ENCODE measurements around the gene CD81.

Gene CD81

DNA sequence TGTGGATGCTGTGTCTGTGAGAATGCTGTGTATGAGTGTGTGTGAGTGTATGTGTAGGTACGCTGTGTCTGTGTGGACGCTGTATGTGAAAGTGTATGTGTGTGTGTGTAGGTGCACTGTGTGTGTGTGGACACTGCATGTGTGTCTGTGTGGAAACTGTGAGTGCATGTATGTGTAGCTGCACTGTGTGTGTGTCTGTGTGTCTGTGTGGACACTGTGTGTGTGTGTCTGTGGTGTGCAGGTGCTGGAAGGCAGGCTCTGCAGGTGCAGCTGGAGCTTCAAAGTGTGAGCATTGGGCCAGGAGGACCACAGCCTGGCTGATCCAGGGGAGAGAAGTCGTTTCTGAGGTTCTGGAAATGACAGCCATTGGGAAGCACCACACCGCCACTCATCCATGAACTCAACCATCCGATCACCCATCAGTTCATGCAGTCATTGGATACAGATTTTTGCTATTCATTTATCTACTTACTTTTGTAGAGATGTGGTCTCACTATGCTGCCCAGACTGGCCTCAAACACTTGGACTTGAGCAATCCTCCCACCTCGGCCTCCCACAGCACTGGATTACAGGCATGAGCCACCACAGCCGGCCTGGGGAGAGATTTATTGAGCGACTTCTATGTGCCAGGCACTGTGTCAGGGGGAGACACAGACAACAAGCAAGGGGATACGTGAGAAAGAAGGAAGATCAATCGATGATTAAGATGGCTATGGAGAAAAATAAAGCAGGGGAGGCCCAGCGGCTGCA, 57.6 kb downstream of the CD81 start:
- POLR2A ChIA-PET = no interaction called here
- no peak overlapping the region for H3K4me3 ChIP-seq (ENCODE audit: control insufficient read depth in 1 of 7, extremely low read depth in 1 of 7, insufficient read depth in 4 of 7, low read depth in 2 of 7, low read length in 6 of 7)
- no peak for DNase-seq
- H3K9me3 ChIP-seq (ENCODE audit: control extremely low read depth in 1 of 5, control insufficient read depth in 4 of 5, insufficient read depth in 2 of 5, low read depth in 1 of 5, low read length in 4 of 5) = no peaks in the 10 kb centered on the region
- 97% methylated on average over 9 of the region's 11 CpGs for WGBS (ENCODE audit: insufficient coverage)
- H3K27ac ChIP-seq (ENCODE audit: insufficient read depth in 1 of 2, low read depth in 1 of 2, low read length in 2 of 2, poor library complexity in 1 of 2, severe bottlenecking in 2 of 2) = no peak overlapping the region
- no peaks in the 10 kb centered on the region for H3K36me3 ChIP-seq (ENCODE audit: control insufficient read depth in 4 of 4, insufficient read depth in 4 of 4, low read length in 3 of 4)
- no peaks in the 10 kb centered on the region for H3K27me3 ChIP-seq (replicated peaks in 2 of 5; ENCODE audit: control insufficient read depth in 4 of 5, insufficient read depth in 5 of 5, low read length in 4 of 5)
- no peaks in the 10 kb centered on the region for H3K4me1 ChIP-seq (ENCODE audit: control extremely low read depth in 1 of 4, control insufficient read depth in 4 of 4, insufficient read depth in 4 of 4, low read length in 3 of 4)
- CTCF ChIA-PET = no interaction called here

DNA sequence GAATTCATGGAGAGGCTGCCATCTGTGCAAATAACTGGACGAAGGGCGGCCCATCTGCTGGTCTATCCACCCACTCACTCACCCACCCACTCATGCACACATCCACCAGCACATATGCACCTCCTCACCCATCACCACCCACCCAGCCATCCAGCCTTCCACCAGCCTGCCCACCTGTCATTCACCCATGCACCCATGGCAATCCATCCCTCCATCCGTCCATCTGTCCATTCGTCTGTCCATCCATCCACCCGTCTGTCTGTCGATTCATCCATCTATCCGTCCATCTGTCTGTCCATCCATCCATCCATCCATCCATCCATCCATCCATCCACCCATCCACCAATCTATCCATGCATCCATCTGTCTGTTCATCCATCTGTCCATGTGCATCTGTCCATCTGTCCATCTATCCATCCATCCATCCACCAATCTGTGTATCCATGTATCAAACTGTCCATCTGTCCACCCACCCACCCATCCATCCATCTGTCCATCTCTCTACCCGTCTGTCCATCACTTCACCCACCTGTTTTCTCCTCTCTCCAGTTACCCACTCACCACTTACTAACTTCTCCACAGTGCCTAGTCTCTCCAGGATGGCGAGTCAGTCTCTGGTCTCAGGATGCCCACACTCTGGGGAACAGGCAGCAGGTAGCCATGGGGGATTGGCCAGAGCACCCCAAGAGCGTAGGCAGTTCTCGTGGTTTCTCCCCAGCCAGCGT, 58.3 kb downstream of the CD81 start:
- POLR2A ChIA-PET = no interaction called here

DNA sequence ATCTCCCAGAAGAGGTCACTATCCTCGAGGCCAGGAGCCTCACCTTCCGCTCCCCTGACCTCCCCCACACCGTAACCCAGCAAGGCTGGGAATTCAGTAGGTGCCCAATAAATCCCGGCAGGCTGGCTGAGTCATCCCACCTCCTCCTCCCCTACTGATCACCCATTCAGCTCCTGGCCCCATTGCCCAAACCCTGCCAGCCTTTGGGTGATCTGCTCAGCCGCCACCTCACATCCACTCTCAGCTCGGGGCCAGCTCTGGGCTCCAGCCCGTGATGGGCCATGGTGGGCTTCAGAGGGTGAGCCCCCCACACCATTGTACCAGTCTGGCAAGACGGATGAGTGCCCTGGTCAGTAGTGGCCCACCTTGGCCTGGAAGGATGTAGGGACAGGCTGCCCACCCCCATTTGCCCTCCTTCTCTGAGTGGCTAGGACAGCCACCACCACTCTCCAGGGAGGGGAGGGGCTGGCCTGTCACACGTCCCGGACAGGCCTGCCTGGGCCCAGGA, 59.0 kb downstream of the CD81 start:
- H3K4me1 ChIP-seq (ENCODE audit: control extremely low read depth in 1 of 4, control insufficient read depth in 4 of 4, insufficient read depth in 4 of 4, low read length in 3 of 4) = peaks cover 0 to 8% (median 3%) of the 10 kb centered on the region in 4 experiments
- WGBS (ENCODE audit: insufficient coverage) = 90% methylated on average over 6 of the region's 10 CpGs
- ChIA-PET CTCF (interaction anchor here (0.9 to 1.5 kb wide), 2 partner anchors 13 to 95 kb away, joined by 3 to 5 read pairs; no protein-coding TSS in a partner anchor), POLR2A (no interaction called here)
- no peaks in the 10 kb centered on the region for H3K36me3 ChIP-seq (ENCODE audit: control insufficient read depth in 4 of 4, insufficient read depth in 4 of 4, low read length in 3 of 4)
- peaks cover 0 to 1% (median 0%) of the 10 kb centered on the region in 5 experiments for H3K9me3 ChIP-seq (ENCODE audit: control extremely low read depth in 1 of 5, control insufficient read depth in 4 of 5, insufficient read depth in 2 of 5, low read depth in 1 of 5, low read length in 4 of 5)
- H3K4me3 ChIP-seq (ENCODE audit: control insufficient read depth in 1 of 7, extremely low read depth in 1 of 7, insufficient read depth in 4 of 7, low read depth in 2 of 7, low read length in 6 of 7) = no peak overlapping the region
- no peak for DNase-seq
- H3K27ac ChIP-seq (ENCODE audit: insufficient read depth in 1 of 2, low read depth in 1 of 2, low read length in 2 of 2, poor library complexity in 1 of 2, severe bottlenecking in 2 of 2) = no peak overlapping the region
- no peaks in the 10 kb centered on the region for H3K27me3 ChIP-seq (replicated peaks in 2 of 5; ENCODE audit: control insufficient read depth in 4 of 5, insufficient read depth in 5 of 5, low read length in 4 of 5)

More for the DNA sequence above, 58.3 kb downstream of the CD81 start:
- no peaks in the 10 kb centered on the region for H3K27me3 ChIP-seq (replicated peaks in 2 of 5; ENCODE audit: control insufficient read depth in 4 of 5, insufficient read depth in 5 of 5, low read length in 4 of 5)
- DNase-seq = no peak
- peaks cover 0 to 2% (median 0%) of the 10 kb centered on the region in 4 experiments for H3K4me1 ChIP-seq (ENCODE audit: control extremely low read depth in 1 of 4, control insufficient read depth in 4 of 4, insufficient read depth in 4 of 4, low read length in 3 of 4)
- H3K36me3 ChIP-seq (ENCODE audit: control insufficient read depth in 4 of 4, insufficient read depth in 4 of 4, low read length in 3 of 4) = no peaks in the 10 kb centered on the region
- no peak overlapping the region for H3K27ac ChIP-seq (ENCODE audit: insufficient read depth in 1 of 2, low read depth in 1 of 2, low read length in 2 of 2, poor library complexity in 1 of 2, severe bottlenecking in 2 of 2)
- H3K9me3 ChIP-seq (ENCODE audit: control extremely low read depth in 1 of 5, control insufficient read depth in 4 of 5, insufficient read depth in 2 of 5, low read depth in 1 of 5, low read length in 4 of 5) = peaks cover 0 to 1% (median 0%) of the 10 kb centered on the region in 5 experiments
- 97% methylated on average over 12 of the region's 12 CpGs for WGBS (ENCODE audit: insufficient coverage)
- CTCF ChIA-PET = no interaction called here
- H3K4me3 ChIP-seq (ENCODE audit: control insufficient read depth in 1 of 7, extremely low read depth in 1 of 7, insufficient read depth in 4 of 7, low read depth in 2 of 7, low read length in 6 of 7) = no peak overlapping the region

DNA sequence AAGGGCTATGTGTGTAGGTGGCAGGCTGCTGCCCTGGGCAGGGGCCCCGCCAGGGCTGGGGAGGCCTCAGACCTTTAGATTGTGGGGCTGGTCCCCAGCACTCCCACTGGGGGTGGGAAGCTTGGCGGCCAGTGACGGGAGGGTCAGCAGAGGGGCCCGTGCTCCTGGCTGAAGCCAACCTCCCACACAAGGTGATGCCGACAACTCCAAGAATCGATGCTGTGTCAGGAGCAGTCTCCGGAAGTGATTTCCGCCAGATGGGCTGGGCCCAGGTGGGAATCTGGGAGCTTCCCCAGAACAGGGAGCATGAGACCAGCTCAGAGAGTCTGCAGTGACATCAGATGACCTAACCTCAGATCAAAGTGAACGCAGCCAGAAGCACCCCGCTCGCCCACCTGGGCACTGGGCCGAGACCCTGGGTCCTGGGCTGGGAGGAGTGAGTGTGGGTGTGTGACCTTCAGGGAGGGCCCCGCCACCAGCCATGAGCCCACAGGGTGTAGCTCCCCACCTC, 59.5 kb downstream of the CD81 start:
- H3K4me3 ChIP-seq (ENCODE audit: control insufficient read depth in 1 of 7, extremely low read depth in 1 of 7, insufficient read depth in 4 of 7, low read depth in 2 of 7, low read length in 6 of 7) = no peak overlapping the region
- ChIA-PET CTCF (interaction anchor here (0.9 to 1.5 kb wide), 3 partner anchors 9 to 94 kb away, joined by 3 to 5 read pairs (median 5); no protein-coding TSS in a partner anchor), POLR2A (no interaction called here)
- H3K9me3 ChIP-seq (ENCODE audit: control extremely low read depth in 1 of 5, control insufficient read depth in 4 of 5, insufficient read depth in 2 of 5, low read depth in 1 of 5, low read length in 4 of 5) = peaks cover 0 to 1% (median 0%) of the 10 kb centered on the region in 5 experiments
- H3K27ac ChIP-seq (ENCODE audit: insufficient read depth in 1 of 2, low read depth in 1 of 2, low read length in 2 of 2, poor library complexity in 1 of 2, severe bottlenecking in 2 of 2) = no peak overlapping the region
- DNase-seq = no peak
- 92% methylated on average over 9 of the region's 13 CpGs for WGBS (ENCODE audit: insufficient coverage)
- peaks cover 0 to 10% (median 3%) of the 10 kb centered on the region in 4 experiments for H3K4me1 ChIP-seq (ENCODE audit: control extremely low read depth in 1 of 4, control insufficient read depth in 4 of 4, insufficient read depth in 4 of 4, low read length in 3 of 4)
- no peaks in the 10 kb centered on the region for H3K36me3 ChIP-seq (ENCODE audit: control insufficient read depth in 4 of 4, insufficient read depth in 4 of 4, low read length in 3 of 4)
- no peaks in the 10 kb centered on the region for H3K27me3 ChIP-seq (replicated peaks in 2 of 5; ENCODE audit: control insufficient read depth in 4 of 5, insufficient read depth in 5 of 5, low read length in 4 of 5)

DNA sequence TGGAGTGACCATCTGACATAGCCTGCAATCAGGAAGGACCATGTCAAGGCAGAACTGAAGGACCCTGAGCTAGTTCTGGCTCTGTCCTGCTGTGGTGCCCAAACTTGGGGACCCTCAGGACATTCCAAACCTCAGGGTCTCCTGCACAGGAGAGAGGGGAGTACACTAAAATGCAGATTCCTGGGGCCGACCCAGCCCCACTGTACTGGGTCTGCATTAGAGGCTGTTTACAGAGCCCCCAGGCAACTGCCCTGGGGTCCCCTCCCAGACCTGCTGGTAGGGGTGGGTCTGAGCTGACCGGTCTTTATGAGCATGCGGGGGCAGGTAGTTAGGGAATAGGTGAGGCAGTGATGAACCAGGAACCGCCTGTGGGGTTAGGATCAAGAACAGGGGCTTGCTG, 60.4 kb downstream of the CD81 start:
- WGBS (ENCODE audit: insufficient coverage) = 100% methylated on average over 2 of the region's 4 CpGs

DNA sequence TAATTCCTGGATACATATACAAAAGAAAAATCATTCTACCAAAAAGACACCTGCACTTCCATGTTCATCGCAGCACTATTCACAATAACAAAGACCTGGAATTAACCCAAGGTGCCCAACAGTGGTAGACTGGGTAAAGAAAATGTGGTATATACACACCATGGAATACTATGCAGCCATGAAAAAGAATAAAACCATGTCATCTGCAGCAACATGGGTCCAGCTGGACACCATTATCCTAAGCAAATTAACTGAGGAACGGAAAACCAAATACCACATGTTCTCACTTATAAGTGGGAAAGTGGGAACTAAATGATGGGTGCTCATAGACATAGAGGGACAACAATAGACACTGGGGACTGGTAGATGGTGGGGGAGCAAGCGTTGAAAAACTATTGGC, 62.7 kb downstream of the CD81 start:
- DNase-seq = no peak
- ChIA-PET CTCF (interaction anchor here (1.5 to 2.0 kb wide), 4 partner anchors 12 to 91 kb away, joined by 4 to 11 read pairs (median 5); no protein-coding TSS in a partner anchor), POLR2A (no interaction called here)
- H3K9me3 ChIP-seq (ENCODE audit: control extremely low read depth in 1 of 5, control insufficient read depth in 4 of 5, insufficient read depth in 2 of 5, low read depth in 1 of 5, low read length in 4 of 5) = peaks cover 0 to 5% (median 0%) of the 10 kb centered on the region in 5 experiments
- H3K4me1 ChIP-seq (ENCODE audit: control extremely low read depth in 1 of 4, control insufficient read depth in 4 of 4, insufficient read depth in 4 of 4, low read length in 3 of 4) = peaks cover 0 to 14% (median 9%) of the 10 kb centered on the region in 4 experiments
- H3K4me3 ChIP-seq (ENCODE audit: control insufficient read depth in 1 of 7, extremely low read depth in 1 of 7, insufficient read depth in 4 of 7, low read depth in 2 of 7, low read length in 6 of 7) = no peak overlapping the region
- H3K27ac ChIP-seq (ENCODE audit: insufficient read depth in 1 of 2, low read depth in 1 of 2, low read length in 2 of 2, poor library complexity in 1 of 2, severe bottlenecking in 2 of 2) = no peak overlapping the region
- no CpG with 5 or more reads among the region's 3 CpGs for WGBS (ENCODE audit: insufficient coverage)
- no peaks in the 10 kb centered on the region for H3K36me3 ChIP-seq (ENCODE audit: control insufficient read depth in 4 of 4, insufficient read depth in 4 of 4, low read length in 3 of 4)
- peaks cover 0 to 17% (median 6%) of the 10 kb centered on the region in 5 experiments for H3K27me3 ChIP-seq (replicated peaks in 2 of 5; ENCODE audit: control insufficient read depth in 4 of 5, insufficient read depth in 5 of 5, low read length in 4 of 5)

More for the DNA sequence above, 60.4 kb downstream of the CD81 start:
- CTCF ChIA-PET = interaction anchor here (1.1 to 1.5 kb wide), 3 partner anchors 10 to 96 kb away, joined by 3 to 5 read pairs (median 5); no protein-coding TSS in a partner anchor
- H3K4me1 ChIP-seq (ENCODE audit: control extremely low read depth in 1 of 4, control insufficient read depth in 4 of 4, insufficient read depth in 4 of 4, low read length in 3 of 4) = peaks cover 0 to 10% (median 3%) of the 10 kb centered on the region in 4 experiments
- H3K4me3 ChIP-seq (ENCODE audit: control insufficient read depth in 1 of 7, extremely low read depth in 1 of 7, insufficient read depth in 4 of 7, low read depth in 2 of 7, low read length in 6 of 7) = no peak overlapping the region
- no peak for DNase-seq
- no peak overlapping the region for H3K27ac ChIP-seq (ENCODE audit: insufficient read depth in 1 of 2, low read depth in 1 of 2, low read length in 2 of 2, poor library complexity in 1 of 2, severe bottlenecking in 2 of 2)
- peaks cover 0 to under 1% (median 0%) of the 10 kb centered on the region in 5 experiments for H3K27me3 ChIP-seq (replicated peaks in 2 of 5; ENCODE audit: control insufficient read depth in 4 of 5, insufficient read depth in 5 of 5, low read length in 4 of 5)
- POLR2A ChIA-PET = no interaction called here
- H3K36me3 ChIP-seq (ENCODE audit: control insufficient read depth in 4 of 4, insufficient read depth in 4 of 4, low read length in 3 of 4) = no peaks in the 10 kb centered on the region
- H3K9me3 ChIP-seq (ENCODE audit: control extremely low read depth in 1 of 5, control insufficient read depth in 4 of 5, insufficient read depth in 2 of 5, low read depth in 1 of 5, low read length in 4 of 5) = peaks cover 0 to 1% (median 0%) of the 10 kb centered on the region in 5 experiments

Data from common myeloid progenitor, CD34-positive (primary cell).